ENCODE data around the gene STIM1. TPM values are rescaled to one million over a fixed set of nuclear protein-coding genes. Genes with fewer than 3 reads are reported as not detected.
A peak's percentile ranks its signal among the peaks of the same experiment; 100 is the strongest.

Gene STIM1
- total and polyA plus RNA-seq, 4 donors, result 12.1 to 56.4 (median 41.2) TPM

DNA sequence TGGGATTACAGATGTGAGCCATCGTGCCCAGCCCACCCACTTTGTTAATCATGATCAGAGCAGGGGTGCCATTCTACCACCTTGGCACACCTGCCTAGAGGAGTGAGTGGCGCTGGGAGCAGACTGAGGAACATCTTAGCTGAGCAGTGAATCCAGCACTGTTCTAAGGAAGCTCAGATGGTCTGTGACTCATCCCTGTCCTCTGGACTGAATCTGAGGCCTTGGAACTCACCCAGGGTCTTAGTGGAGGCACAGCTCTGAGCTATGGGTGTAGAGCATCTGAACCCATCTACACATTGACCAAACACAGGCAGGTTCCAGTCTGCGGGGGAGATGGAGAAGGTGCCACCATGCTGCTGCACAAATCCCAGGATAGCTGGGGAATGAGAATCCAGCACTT, 32.2 kb upstream of the STIM1 start:
- WGBS, 2 donors, result 92 to 94% methylated on average over 3 of the region's 3 CpGs

DNA sequence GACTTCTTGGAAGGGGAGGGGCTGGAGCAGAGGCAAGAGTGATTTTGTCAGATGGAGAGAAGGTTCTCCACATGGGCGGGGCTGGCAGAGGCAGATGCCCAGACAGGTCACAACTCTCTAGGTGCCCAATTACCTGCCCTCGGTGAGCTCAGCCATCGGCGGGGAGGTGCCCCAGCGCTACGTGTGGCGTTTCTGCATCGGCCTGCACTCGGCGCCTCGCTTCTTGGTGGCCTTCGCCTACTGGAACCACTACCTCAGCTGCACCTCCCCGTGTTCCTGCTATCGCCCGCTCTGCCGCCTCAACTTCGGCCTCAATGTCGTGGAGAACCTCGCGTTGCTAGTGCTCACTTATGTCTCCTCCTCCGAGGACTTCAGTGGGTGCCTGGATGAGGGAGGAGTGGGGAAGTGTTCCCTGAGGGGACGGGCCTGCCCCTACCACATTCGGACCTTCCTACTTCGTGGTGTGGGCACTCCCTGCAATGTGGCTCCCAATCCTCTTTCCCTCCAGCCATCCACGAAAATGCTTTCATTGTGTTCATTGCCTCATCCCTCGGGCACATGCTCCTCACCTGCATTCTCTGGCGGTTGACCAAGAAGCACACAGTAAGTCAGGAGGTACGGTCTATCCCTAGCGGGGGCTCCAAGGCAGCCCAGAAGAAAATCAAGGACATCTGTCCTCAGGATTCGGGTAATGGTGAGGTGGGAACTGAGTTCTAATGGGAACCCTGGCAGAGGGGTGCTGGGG, 31.5 kb upstream of the STIM1 start:
- no peaks in the 10 kb centered on the region for H3K27me3 ChIP-seq (ENCODE audit: control insufficient read depth in 3 of 3, insufficient read depth in 3 of 3, low read length in 2 of 3)
- H3K4me1 ChIP-seq (ENCODE audit: control insufficient read depth in 5 of 5, insufficient read depth in 5 of 5, low read length in 5 of 5), result peaks cover 0 to 3% (median 0%) of the 10 kb centered on the region in 5 donors
- TF ChIP-seq, protein P1, sequence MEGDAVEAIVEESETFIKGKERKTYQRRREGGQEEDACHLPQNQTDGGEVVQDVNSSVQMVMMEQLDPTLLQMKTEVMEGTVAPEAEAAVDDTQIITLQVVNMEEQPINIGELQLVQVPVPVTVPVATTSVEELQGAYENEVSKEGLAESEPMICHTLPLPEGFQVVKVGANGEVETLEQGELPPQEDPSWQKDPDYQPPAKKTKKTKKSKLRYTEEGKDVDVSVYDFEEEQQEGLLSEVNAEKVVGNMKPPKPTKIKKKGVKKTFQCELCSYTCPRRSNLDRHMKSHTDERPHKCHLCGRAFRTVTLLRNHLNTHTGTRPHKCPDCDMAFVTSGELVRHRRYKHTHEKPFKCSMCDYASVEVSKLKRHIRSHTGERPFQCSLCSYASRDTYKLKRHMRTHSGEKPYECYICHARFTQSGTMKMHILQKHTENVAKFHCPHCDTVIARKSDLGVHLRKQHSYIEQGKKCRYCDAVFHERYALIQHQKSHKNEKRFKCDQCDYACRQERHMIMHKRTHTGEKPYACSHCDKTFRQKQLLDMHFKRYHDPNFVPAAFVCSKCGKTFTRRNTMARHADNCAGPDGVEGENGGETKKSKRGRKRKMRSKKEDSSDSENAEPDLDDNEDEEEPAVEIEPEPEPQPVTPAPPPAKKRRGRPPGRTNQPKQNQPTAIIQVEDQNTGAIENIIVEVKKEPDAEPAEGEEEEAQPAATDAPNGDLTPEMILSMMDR (IDR thresholded peaks at IDR 0.05; ENCODE audit: control extremely low read depth, extremely low read depth), result no peak
- WGBS, 2 donors, result 94 to 95% methylated on average over 30 of the region's 30 CpGs
- DNase-seq (no peak), ATAC-seq (ENCODE audit: insufficient read depth, low FRiP score) (no peak)
- no peak overlapping the region for H3K27ac ChIP-seq (ENCODE audit: low read depth in 1 of 2, low read length in 1 of 2)
- H3K36me3 ChIP-seq (ENCODE audit: control insufficient read depth in 4 of 4, insufficient read depth in 4 of 4, low read length in 4 of 4), result peaks cover 4 to 27% (median 7%) of the 10 kb centered on the region in 4 donors
- H3K4me3 ChIP-seq, result no peak overlapping the region
- H3K9me3 ChIP-seq (ENCODE audit: control insufficient read depth in 4 of 4, insufficient read depth in 3 of 4, low read length in 3 of 4), result no peaks in the 10 kb centered on the region
- H3K9ac ChIP-seq (ENCODE audit: insufficient read depth in 1 of 2, low read length in 2 of 2), result no peak overlapping the region

More for the DNA sequence above, 32.2 kb upstream of the STIM1 start:
- Histone ChIP-seq H3K27ac (ENCODE audit: low read depth in 1 of 2, low read length in 1 of 2) (no peak overlapping the region), H3K9ac (ENCODE audit: insufficient read depth in 1 of 2, low read length in 2 of 2) (no peak overlapping the region), H3K27me3 (ENCODE audit: control insufficient read depth in 3 of 3, insufficient read depth in 3 of 3, low read length in 2 of 3) (no peaks in the 10 kb centered on the region), H3K9me3 (ENCODE audit: control insufficient read depth in 4 of 4, insufficient read depth in 3 of 4, low read length in 3 of 4) (no peaks in the 10 kb centered on the region), H3K36me3 (ENCODE audit: control insufficient read depth in 4 of 4, insufficient read depth in 4 of 4, low read length in 4 of 4) (peaks cover 4 to 27% (median 7%) of the 10 kb centered on the region in 4 donors), H3K4me3 (no peak overlapping the region), H3K4me1 (ENCODE audit: control insufficient read depth in 5 of 5, insufficient read depth in 5 of 5, low read length in 5 of 5) (peaks cover 0 to 3% (median 0%) of the 10 kb centered on the region in 5 donors)
- no peak for DNase-seq
- ATAC-seq (ENCODE audit: insufficient read depth, low FRiP score), result no peak
- TF ChIP-seq, protein P1 (IDR thresholded peaks at IDR 0.05; ENCODE audit: control extremely low read depth, extremely low read depth), result no peak

DNA sequence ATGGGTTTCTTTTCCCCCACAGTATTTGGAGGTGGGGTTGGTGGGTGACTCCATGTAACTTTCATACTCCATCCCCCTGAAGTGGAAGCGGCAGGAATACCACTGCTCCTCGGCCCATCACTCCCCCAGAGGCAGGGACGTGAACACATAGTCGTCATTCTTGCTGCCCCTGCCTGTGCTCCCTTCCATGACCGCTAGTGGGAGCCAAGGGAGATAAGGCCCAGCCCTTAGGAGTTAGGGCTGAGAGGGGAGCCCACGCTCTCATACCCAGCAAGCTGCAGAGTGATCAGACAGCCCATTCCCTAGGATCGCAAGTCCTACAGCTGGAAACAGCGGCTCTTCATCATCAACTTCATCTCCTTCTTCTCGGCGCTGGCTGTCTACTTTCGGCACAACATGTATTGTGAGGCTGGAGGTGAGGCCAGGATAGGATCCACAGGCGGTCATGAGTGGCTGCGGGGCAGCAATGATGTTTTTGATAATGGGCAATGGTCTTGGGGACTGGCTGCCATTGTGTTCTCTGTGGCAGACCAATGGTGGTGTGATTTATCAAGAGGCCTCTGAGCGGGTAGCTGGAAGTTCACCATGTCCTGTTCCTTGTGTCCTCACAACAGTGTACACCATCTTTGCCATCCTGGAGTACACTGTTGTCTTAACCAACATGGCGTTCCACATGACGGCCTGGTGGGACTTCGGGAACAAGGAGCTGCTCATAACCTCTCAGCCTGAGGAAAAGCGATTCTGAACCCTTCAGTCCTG, 30.6 kb upstream of the STIM1 start:
- no peak overlapping the region for H3K9ac ChIP-seq (ENCODE audit: insufficient read depth in 1 of 2, low read length in 2 of 2)
- peak; percentile 81 for ATAC-seq (ENCODE audit: insufficient read depth, low FRiP score)
- H3K27ac ChIP-seq (ENCODE audit: low read depth in 1 of 2, low read length in 1 of 2), result no peak overlapping the region
- H3K4me3 ChIP-seq, result no peak overlapping the region
- WGBS, 2 donors, result 68 to 74% methylated on average over 18 of the region's 18 CpGs
- peaks cover 4 to 28% (median 7%) of the 10 kb centered on the region in 4 donors for H3K36me3 ChIP-seq (ENCODE audit: control insufficient read depth in 4 of 4, insufficient read depth in 4 of 4, low read length in 4 of 4)
- H3K27me3 ChIP-seq (ENCODE audit: control insufficient read depth in 3 of 3, insufficient read depth in 3 of 3, low read length in 2 of 3), result no peaks in the 10 kb centered on the region
- no peaks in the 10 kb centered on the region for H3K9me3 ChIP-seq (ENCODE audit: control insufficient read depth in 4 of 4, insufficient read depth in 3 of 4, low read length in 3 of 4)
- H3K4me1 ChIP-seq (ENCODE audit: control insufficient read depth in 5 of 5, insufficient read depth in 5 of 5, low read length in 5 of 5), result peaks cover 0 to 3% (median 0%) of the 10 kb centered on the region in 5 donors
- TF ChIP-seq, protein P1 (IDR thresholded peaks at IDR 0.05; ENCODE audit: control extremely low read depth, extremely low read depth), result peak; percentile 48
- DNase-seq, result peak; percentile 32 to 59 (median 32)
